Stimulated activated CD8-positive, alpha-beta memory T cell treated with anti-CD3 and anti-CD28 coated beads, Interleukin-4, amount 100 ng/mL, for 1 hour (primary cell): ENCODE results near the gene HAND1.

ENCODE experiments used
- DNase-seq, 2 donors: peaks; one replicate each; pipeline ENCODE4 v3.0.0-alpha.2; 2020; ENCODE audit warnings: low read depth in 2 of 2, low spot score in 1 of 2

HAND1 gene

GRCh38 chr5:154506049-154506715, 28.2 kb upstream of the HAND1 start:
- no peak for DNase-seq

DNA sequence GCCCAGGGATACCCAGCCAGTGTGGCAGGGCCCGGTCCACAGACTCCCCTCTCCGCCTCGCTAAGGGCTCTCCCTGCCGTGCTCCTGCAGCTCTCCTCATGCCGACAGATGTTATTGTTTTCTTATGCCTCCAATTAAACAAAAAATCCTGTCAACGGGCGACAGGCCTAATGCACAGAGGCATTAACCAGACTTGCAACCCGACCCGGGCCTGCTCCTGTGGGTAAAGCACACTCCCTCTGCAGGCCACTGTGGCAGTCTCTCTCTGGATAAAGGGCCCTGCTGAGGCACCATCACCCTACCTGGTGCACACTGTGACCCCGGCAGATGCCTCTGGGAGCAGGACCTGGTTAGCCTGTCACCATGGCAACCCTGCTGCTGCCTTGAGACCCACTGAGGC, 27.5 kb upstream of the HAND1 start:
- no peak for DNase-seq

DNA sequence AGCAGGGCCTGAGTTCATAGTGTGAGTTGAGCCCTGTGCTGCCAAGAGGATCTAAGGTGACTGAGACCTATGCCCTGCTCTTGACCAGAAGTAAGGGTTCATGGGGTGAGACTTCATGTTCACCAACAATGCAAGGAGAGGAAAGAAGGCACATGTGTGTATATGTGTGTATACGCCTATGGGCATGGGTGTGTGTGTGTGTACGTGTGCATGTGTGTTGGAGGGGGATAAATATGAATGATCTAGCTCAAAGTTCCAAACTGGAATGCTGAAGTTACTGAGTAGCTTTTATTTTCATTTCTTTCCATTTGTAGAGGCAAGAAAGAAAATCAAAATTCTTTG, 25.6 kb upstream of the HAND1 start:
- DNase-seq, result no peak

GRCh38 chr5:154502180-154502579, 24.2 kb upstream of the HAND1 start:
- DNase-seq, result no peak

- DNase-seq, result no peak
Measured at GRCh38 chr5:154501566-154501965, 23.5 kb upstream of the HAND1 start.

DNA sequence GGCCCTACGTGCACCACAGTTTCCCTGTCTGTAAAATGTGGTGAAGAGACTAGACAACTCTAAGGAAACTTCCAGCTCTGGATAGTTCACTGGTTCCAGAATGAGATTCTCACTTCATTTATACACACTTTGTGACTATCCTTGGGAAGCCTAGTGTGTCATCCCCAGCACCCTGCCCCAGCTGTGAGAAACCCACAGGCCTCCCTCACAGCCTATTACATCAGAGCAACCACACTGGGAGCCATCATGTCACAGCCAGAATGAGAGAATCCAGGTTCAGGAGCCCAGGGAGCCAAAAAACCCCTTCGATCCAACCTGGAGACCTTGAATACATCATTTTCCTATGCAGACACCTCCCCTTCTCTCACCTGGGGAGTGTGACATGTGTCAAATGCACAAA, 21.0 kb upstream of the HAND1 start:
- DNase-seq, result no peak

DNA sequence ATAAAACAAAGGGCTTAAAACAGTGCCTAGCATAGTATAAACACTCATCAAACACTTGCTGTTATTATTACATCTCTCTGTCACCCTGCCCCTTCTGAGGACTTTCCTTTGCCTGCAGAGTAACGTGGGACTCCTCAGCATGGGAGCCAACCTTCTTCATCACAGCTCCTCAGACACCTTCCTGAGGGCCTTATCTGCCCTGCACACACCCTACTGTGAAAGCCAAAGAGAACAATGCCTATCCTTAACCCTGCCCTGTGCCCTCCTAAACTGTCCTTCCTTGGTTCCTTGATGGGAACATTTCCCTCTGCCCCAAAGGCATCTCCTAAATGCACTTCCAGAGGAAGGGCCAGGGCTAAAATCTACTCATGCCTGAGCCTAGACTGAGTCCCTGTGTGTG, 20.6 kb upstream of the HAND1 start:
- DNase-seq, result no peak

DNA sequence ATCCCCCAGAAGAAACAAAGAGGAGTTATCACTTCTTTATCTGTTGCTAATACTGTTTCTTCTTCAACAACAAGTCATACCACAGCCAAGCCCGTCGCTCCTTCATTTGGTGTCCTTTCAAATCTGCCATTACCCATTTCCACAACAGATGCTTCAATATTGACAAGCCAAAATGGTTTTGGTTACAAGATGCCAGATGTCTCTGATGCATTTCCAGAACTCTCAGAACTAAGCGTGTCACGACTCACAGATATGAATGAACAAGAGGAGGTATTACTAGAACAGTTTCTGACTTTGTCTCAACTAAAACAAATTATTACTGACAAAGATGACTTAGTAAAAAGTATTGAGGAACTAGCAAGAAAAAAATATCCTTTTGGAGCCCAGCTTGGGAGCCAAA, 16.0 kb upstream of the HAND1 start:
- DNase-seq, result no peak

GRCh38 chr5:154493274-154493673, 15.2 kb upstream of the HAND1 start:
- DNase-seq, result no peak

- DNase-seq, result no peak
Measured at GRCh38 chr5:154491941-154492340, 13.9 kb upstream of the HAND1 start.

- DNase-seq, result no peak
Measured at GRCh38 chr5:154487541-154487940, 9.5 kb upstream of the HAND1 start.

- no peak for DNase-seq
Measured at GRCh38 chr5:154486427-154486866, 8.4 kb upstream of the HAND1 start.

DNA sequence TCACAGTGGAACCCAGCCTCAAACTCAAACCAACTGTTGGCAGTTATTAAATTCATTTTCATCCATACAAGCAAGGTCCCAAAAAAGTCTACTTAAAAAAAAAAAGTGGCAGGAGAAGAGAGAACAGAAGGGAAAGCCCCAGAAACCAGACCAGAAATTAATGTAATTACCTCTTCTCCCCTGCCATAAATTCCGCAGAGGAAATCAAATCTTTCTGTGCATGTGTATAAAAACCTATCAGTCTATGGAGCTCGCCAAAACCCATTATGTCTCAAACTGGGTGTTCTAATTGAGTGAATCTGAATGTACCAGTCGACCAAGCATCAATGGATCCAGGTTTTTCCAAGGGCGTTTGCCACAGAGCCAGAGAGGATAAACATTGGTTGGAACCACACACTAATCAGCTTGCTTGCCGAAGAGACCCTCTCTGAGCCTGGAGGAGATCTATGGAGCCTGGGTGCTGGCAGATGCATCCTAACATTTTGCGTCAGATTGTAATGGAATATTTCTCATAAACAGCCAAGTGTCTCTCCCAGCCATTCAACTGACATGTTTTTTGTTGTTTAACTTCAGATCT, 7.9 kb upstream of the HAND1 start:
- DNase-seq, result no peak

- DNase-seq, result no peak
Measured at GRCh38 chr5:154485096-154485491, 7.1 kb upstream of the HAND1 start.

- DNase-seq, result no peak
Measured at GRCh38 chr5:154484393-154485095, 6.5 kb upstream of the HAND1 start.

DNA sequence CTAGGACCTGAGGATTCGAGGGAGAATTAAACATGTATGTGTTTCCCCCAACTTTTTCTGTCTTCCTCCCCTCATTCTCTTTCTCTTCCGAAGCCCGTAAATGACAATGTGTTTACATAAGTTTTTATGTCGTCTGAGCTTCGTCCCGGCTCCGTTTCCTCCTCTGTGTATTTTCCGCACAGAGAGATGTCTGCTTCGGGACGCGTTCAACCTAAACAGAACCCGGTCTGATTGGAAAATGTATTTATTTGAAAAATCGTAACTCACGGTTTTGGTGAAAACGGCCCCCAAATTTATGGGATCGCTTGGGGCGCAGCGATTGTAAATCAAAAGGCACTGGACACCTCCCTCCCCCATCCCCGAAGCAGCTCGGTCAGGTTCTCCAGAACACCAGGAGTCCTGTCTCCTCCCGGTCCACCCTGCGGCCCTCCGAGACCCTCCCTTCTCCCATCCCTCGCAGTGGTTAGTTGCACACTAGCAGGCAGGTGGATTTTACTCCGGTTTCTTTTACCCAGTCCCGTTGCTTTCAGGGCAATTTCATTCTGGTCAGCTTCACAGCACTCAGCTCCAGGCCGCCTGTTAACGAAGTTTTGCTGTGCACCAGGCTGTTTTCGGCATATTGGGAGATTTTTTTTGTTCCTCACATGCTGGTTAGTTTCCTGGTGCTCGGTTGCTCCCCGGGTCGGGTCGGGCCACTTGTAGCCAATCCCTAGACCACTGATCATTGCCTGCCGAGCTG, 5.8 kb upstream of the HAND1 start:
- DNase-seq, result no peak

DNA sequence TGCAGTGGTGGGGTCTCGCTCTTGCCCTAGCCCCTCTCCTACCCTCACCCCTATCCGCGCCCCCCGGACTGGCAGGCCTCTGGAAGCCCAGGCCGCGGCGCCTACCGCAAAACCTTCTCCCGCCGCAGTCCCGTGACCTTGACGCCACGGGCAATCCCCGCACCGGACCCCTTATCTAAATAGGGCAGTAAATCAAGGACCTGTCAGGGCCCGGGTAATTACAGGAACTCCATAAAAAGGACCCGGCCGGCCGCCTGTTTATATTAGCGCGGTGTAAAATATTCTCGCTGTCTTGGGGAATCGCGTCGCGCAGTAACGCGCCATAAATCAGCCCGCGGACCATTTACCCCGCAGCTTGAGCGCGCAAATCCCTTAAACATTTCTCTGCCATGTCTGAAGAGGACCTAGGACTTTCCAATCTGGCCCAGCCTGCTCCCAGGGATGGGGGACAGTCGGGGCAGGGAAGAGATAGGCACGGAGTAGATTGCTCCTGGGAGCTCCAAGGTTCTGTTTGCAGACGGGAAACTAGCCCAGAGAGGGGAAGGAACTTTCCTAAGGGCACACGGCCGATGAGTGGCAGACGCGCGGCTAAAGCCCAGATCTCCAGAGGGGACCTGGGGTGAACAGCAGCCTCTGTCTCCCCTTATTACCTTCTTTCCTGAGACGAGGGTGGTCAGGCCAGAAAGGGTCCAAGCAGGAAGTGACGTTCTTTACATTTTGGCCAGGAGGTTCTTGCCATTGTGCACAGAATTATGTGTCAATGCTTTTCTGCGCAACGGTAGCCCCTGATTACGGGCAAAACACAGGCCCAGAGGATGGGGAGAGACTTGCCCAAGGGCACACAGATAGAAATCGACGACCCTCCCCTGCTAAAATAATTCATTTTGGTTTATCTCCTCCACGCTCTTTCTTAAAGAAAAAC, 4.8 kb upstream of the HAND1 start:
- DNase-seq, result no peak

GRCh38 chr5:154481584-154482381, 3.8 kb upstream of the HAND1 start:
- no peak for DNase-seq

DNA sequence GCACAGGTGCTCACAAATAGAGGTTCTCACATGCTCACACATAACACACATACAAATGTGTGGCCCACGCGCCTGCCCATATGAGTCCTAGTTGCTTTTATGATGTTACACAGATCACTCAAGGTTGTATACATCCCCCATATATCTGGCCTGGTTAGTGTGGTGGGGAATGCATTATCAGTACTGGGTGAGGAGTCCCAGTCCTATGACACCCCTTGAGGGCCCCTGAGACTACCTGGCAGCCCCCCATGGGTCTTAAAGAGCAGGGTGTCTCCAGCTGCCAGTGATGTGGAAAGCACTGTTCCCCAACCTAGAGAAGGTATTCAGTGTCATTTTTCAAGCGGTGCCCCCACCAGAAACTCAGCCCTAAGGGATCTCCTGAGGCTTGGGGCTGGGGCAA, 2.8 kb upstream of the HAND1 start:
- DNase-seq, result no peak
